ENCODE measurements around the gene FRY. TPM values are rescaled to one million over a fixed set of nuclear protein-coding genes. Genes with fewer than 3 reads are reported as not detected.

FRY gene
- total RNA-seq, 1 donor = 12.3 TPM

DNA sequence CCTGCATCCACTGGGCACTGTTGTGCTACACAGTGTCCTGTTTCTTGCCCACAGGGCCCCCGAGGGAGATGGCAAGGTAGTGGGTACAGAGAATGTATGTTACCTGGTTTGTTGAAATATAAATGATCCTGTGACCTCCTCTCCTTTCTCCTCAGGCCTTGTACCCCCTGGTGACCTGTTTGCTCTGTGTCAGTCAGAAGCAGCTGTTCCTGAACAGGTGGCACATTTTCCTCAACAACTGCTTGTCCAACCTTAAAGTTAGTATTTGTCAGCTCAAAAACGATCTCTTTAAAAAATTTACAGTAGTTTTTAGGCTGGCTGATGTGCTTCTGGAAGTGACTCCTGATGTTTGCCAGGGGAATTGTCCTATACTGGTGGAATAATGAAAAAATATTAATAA, 105.1 kb downstream of the FRY start:
- Histone ChIP-seq H3K79me2 (ENCODE audit: insufficient read depth, low read length) (no peaks in the 10 kb centered on the region), H4K20me1 (ENCODE audit: insufficient read depth, low read length) (no peaks in the 10 kb centered on the region), H3K36me3 (ENCODE audit: insufficient read depth, low read length) (no peaks in the 10 kb centered on the region), H3K27ac (ENCODE audit: low read depth, low read length) (no peak overlapping the region), H2AFZ (ENCODE audit: low read length) (no peak overlapping the region), H3K9me3 (ENCODE audit: low read depth, low read length) (no peaks in the 10 kb centered on the region), H3K4me2 (ENCODE audit: insufficient read depth, low read length) (no peak overlapping the region), H3K4me3 (ENCODE audit: insufficient read depth, low read length) (no peak overlapping the region), H3K27me3 (ENCODE audit: insufficient read depth, low read length) (no peaks in the 10 kb centered on the region), H3K4me1 (ENCODE audit: insufficient read depth, low read length) (peaks cover 25% of the 10 kb centered on the region)
- TF ChIP-seq, protein P1, sequence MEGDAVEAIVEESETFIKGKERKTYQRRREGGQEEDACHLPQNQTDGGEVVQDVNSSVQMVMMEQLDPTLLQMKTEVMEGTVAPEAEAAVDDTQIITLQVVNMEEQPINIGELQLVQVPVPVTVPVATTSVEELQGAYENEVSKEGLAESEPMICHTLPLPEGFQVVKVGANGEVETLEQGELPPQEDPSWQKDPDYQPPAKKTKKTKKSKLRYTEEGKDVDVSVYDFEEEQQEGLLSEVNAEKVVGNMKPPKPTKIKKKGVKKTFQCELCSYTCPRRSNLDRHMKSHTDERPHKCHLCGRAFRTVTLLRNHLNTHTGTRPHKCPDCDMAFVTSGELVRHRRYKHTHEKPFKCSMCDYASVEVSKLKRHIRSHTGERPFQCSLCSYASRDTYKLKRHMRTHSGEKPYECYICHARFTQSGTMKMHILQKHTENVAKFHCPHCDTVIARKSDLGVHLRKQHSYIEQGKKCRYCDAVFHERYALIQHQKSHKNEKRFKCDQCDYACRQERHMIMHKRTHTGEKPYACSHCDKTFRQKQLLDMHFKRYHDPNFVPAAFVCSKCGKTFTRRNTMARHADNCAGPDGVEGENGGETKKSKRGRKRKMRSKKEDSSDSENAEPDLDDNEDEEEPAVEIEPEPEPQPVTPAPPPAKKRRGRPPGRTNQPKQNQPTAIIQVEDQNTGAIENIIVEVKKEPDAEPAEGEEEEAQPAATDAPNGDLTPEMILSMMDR (IDR thresholded peaks at IDR 0.05; ENCODE audit: extremely low read depth, low read depth, low read length) = no peak
- DNase-seq (ENCODE audit: insufficient read length, low spot score, missing footprints) = no peak

DNA sequence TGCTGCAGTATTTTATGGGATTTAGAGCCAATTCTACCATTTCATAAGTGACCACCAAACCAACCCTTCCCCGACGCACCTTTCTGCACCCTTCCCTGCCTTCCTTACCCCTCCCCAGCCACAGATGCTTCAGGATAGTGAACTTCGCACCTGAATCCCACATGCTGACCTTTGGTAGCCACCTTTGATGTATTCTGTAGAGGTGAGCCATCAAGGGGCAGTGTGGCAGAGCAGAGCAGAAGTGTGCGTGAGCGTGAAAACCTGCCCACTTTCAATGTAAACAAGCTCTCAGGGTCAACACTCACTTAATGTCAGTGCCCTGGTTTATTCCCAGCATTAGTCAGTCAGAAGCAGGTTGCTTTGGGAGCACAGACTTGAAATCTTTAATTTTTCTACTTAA, 107.7 kb downstream of the FRY start:
- no peak overlapping the region for H3K4me2 ChIP-seq (ENCODE audit: insufficient read depth, low read length)
- no peaks in the 10 kb centered on the region for H3K27me3 ChIP-seq (ENCODE audit: insufficient read depth, low read length)
- H4K20me1 ChIP-seq (ENCODE audit: insufficient read depth, low read length) = no peaks in the 10 kb centered on the region
- H3K36me3 ChIP-seq (ENCODE audit: insufficient read depth, low read length) = no peaks in the 10 kb centered on the region
- no peaks in the 10 kb centered on the region for H3K9me3 ChIP-seq (ENCODE audit: low read depth, low read length)
- H3K4me3 ChIP-seq (ENCODE audit: insufficient read depth, low read length) = no peak overlapping the region
- H3K4me1 ChIP-seq (ENCODE audit: insufficient read depth, low read length) = peaks cover 27% of the 10 kb centered on the region
- H3K27ac ChIP-seq (ENCODE audit: low read depth, low read length) = no peak overlapping the region
- H3K79me2 ChIP-seq (ENCODE audit: insufficient read depth, low read length) = no peaks in the 10 kb centered on the region
- H2AFZ ChIP-seq (ENCODE audit: low read length) = no peak overlapping the region
- TF ChIP-seq, protein P1 (IDR thresholded peaks at IDR 0.05; ENCODE audit: extremely low read depth, low read depth, low read length) = no peak
- no peak for DNase-seq (ENCODE audit: insufficient read length, low spot score, missing footprints)

DNA sequence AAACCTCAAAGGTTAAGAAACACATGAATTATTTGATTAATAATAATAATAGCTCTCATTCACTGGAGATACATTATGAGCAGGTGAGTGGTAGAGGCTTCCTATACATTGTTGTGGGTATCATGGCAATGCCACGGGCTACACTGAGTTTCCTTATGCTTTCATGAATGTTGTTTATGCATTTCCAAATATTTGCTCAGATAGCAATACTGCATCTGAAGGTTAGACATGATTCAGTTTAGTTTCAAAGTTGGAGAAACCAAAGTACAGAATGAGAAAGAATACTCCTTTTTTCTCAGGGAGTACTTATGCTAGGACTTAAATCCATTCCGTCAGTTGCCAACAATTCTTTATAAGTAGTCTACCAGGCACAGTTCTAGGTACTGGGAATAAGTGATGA, 108.5 kb downstream of the FRY start:
- no peaks in the 10 kb centered on the region for H3K79me2 ChIP-seq (ENCODE audit: insufficient read depth, low read length)
- TF ChIP-seq, protein P1 (IDR thresholded peaks at IDR 0.05; ENCODE audit: extremely low read depth, low read depth, low read length) = no peak
- no peak overlapping the region for H2AFZ ChIP-seq (ENCODE audit: low read length)
- H3K4me2 ChIP-seq (ENCODE audit: insufficient read depth, low read length) = no peak overlapping the region
- no peaks in the 10 kb centered on the region for H3K9me3 ChIP-seq (ENCODE audit: low read depth, low read length)
- H3K27ac ChIP-seq (ENCODE audit: low read depth, low read length) = no peak overlapping the region
- H3K27me3 ChIP-seq (ENCODE audit: insufficient read depth, low read length) = no peaks in the 10 kb centered on the region
- no peaks in the 10 kb centered on the region for H4K20me1 ChIP-seq (ENCODE audit: insufficient read depth, low read length)
- no peak for DNase-seq (ENCODE audit: insufficient read length, low spot score, missing footprints)
- H3K4me1 ChIP-seq (ENCODE audit: insufficient read depth, low read length) = peaks cover 19% of the 10 kb centered on the region
- no peak overlapping the region for H3K4me3 ChIP-seq (ENCODE audit: insufficient read depth, low read length)
- no peaks in the 10 kb centered on the region for H3K36me3 ChIP-seq (ENCODE audit: insufficient read depth, low read length)

DNA sequence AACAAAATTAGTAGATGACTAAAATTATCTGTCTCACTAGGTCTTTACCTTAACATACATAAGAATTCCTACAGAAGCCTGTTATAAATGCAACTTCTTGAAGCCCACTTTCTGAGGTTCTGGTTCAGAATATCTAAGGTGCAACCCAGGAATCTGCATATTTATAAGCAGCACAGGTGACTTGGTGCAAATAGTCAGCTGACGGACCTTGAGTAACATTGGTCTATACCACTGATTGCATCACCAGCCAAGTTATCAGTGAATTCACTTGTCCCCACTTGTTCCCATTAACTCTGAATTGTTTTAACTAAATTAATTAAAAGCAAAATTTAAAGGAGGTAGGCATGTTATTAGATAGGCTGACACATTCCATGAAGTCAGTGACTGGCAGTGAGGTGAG, 109.9 kb downstream of the FRY start:
- H4K20me1 ChIP-seq (ENCODE audit: insufficient read depth, low read length) = no peaks in the 10 kb centered on the region
- TF ChIP-seq, protein P1 (IDR thresholded peaks at IDR 0.05; ENCODE audit: extremely low read depth, low read depth, low read length) = no peak

More for the DNA sequence above, 109.9 kb downstream of the FRY start:
- H3K4me2 ChIP-seq (ENCODE audit: insufficient read depth, low read length) = no peak overlapping the region
- no peak for DNase-seq (ENCODE audit: insufficient read length, low spot score, missing footprints)
- H3K27ac ChIP-seq (ENCODE audit: low read depth, low read length) = no peak overlapping the region
- no peaks in the 10 kb centered on the region for H3K9me3 ChIP-seq (ENCODE audit: low read depth, low read length)
- no peak overlapping the region for H2AFZ ChIP-seq (ENCODE audit: low read length)
- peaks cover 7% of the 10 kb centered on the region for H3K4me1 ChIP-seq (ENCODE audit: insufficient read depth, low read length)
- no peaks in the 10 kb centered on the region for H3K36me3 ChIP-seq (ENCODE audit: insufficient read depth, low read length)
- H3K4me3 ChIP-seq (ENCODE audit: insufficient read depth, low read length) = no peak overlapping the region
- H3K79me2 ChIP-seq (ENCODE audit: insufficient read depth, low read length) = no peaks in the 10 kb centered on the region
- no peaks in the 10 kb centered on the region for H3K27me3 ChIP-seq (ENCODE audit: insufficient read depth, low read length)
